H4 (cell line): ENCODE measurements around the gene FBXO28. TPM values are rescaled to one million over a fixed set of nuclear protein-coding genes. Genes with fewer than 3 reads are reported as not detected.
"Not testable (repeated sequence)": the region's sequence is repeated elsewhere in the genome, so short reads cannot be mapped to it uniquely, and the experiment has no call there.

Source experiments
- DNase-seq: peaks from one replicate; pipeline ENCODE4 v3.0.0-alpha.2; 2015; ENCODE audit warnings: low spot score
- total RNA-seq: library from RNA; depleted of rRNA; stranded (reverse); fragments of >200 nt; shearing (Covaris generic); gene quantifications from 2 replicates; pipeline ENCODE4 v1.2.3, GENCODE V29; 2014; rRNA removed

The FBXO28 gene
- total RNA-seq, 1 experiment from 2014 or later = 24.9 TPM

GRCh38 chr1:224188286-224188685, 74.4 kb downstream of the FBXO28 start:
- no peak for DNase-seq

- no peak for DNase-seq
These were observed 75.7 kb downstream of the FBXO28 start for GRCh38 chr1:224189561-224189960.

GRCh38 chr1:224192082-224192788, 78.3 kb downstream of the FBXO28 start:
- no peak for DNase-seq

GRCh38 chr1:224193319-224193966, 79.5 kb downstream of the FBXO28 start:
- DNase-seq = no peak

GRCh38 chr1:224196813-224197600, 83.1 kb downstream of the FBXO28 start:
- no peak for DNase-seq

GRCh38 chr1:224198572-224198971, 84.7 kb downstream of the FBXO28 start:
- no peak for DNase-seq

- DNase-seq = no peak
These were observed 85.8 kb downstream of the FBXO28 start for GRCh38 chr1:224199679-224200078.

GRCh38 chr1:224201383-224201782, 87.5 kb downstream of the FBXO28 start:
- no peak for DNase-seq

- DNase-seq = no peak
These were observed 87.9 kb downstream of the FBXO28 start for GRCh38 chr1:224201853-224202252.

- peak; percentile 68 for DNase-seq
These were observed 89.5 kb downstream of the FBXO28 start for GRCh38 chr1:224203243-224204016.

- peak; percentile 54 for DNase-seq
These were observed 91.5 kb downstream of the FBXO28 start for GRCh38 chr1:224205438-224205840.

GRCh38 chr1:224205931-224206538, 92.1 kb downstream of the FBXO28 start:
- DNase-seq = not testable (repeated sequence)

- no peak for DNase-seq
These were observed 97.5 kb downstream of the FBXO28 start for GRCh38 chr1:224211206-224211962.

Other genes with a start within 250 kb of the FBXO28 start
- 91.8 and 107 TPM in 2 replicates for gene DEGS1, start 69.1 kb downstream of the FBXO28 start, total RNA-seq
- 14.7 and 17.9 TPM in 2 replicates for gene NVL, start 216.1 kb downstream of the FBXO28 start, total RNA-seq
- gene CNIH4, start 242.8 kb downstream of the FBXO28 start, total RNA-seq = 66.2 and 72.3 TPM in 2 replicates